ENCODE results near the gene TMUB2. TPM values are rescaled to one million over a fixed set of nuclear protein-coding genes. Genes with fewer than 3 reads are reported as not detected.

Gene TMUB2
- total and polyA plus RNA-seq, 2 of the 13 experiments (the other 11 are each of a cell fraction or from before 2014, with no cell fraction given), result 26.9 to 50.8 TPM

GRCh38 chr17:44220213-44221083, 33.7 kb downstream of the TMUB2 start (continued):
- TF ChIP-seq NRL (CRISPR knock-in tag; IDR thresholded peaks at IDR 0.05; ENCODE audit: borderline replicate concordance) (no peak), ATM (IDR thresholded peaks at IDR 0.05; ENCODE audit: borderline replicate concordance) (no peak), ZNF180 (CRISPR knock-in tag; IDR thresholded peaks at IDR 0.05; ENCODE audit: borderline replicate concordance, low read depth) (no peak), CEBPZ (IDR thresholded peaks at IDR 0.05; ENCODE audit: low read length) (no peak), ZNF225 (CRISPR knock-in tag; IDR thresholded peaks at IDR 0.05) (no peak), ZNF136 (CRISPR knock-in tag; IDR thresholded peaks at IDR 0.05; ENCODE audit: low read depth) (no peak), SRY (CRISPR knock-in tag; IDR thresholded peaks at IDR 0.05) (0 out of 2 replicates have a peak, but pooled peaks have one; percentile 40), ZFP36 (IDR thresholded peaks at IDR 0.05; ENCODE audit: borderline replicate concordance, low read depth, low read length, partially characterized antibody) (no peak), MIXL1 (CRISPR knock-in tag; IDR thresholded peaks at IDR 0.05) (no peak), HOXA5 (CRISPR knock-in tag; IDR thresholded peaks at IDR 0.05) (no peak), FOXA3 (CRISPR knock-in tag; IDR thresholded peaks at IDR 0.05) (no peak), ZFP91 (CRISPR knock-in tag; IDR thresholded peaks at IDR 0.05; ENCODE audit: borderline replicate concordance) (no peak; the same call in 1 of the 2 replicates), BATF2 (CRISPR knock-in tag; IDR thresholded peaks at IDR 0.05) (0 out of 2 replicates have a peak, but pooled peaks have one; percentile 18), ZNF18 (CRISPR knock-in tag; IDR thresholded peaks at IDR 0.05; ENCODE audit: insufficient replicate concordance) (no peak), FUBP1 (CRISPR knock-in tag; IDR thresholded peaks at IDR 0.05; ENCODE audit: borderline replicate concordance) (no peak), RFX1 (IDR thresholded peaks at IDR 0.05) (no peak), ZNF143 (CRISPR knock-in tag; IDR thresholded peaks at IDR 0.05) (no peak)

All from HepG2 (cell line).